GM12878 (cell line): ENCODE results near the gene TRIM9. TPM values are rescaled to one million over a fixed set of nuclear protein-coding genes. Genes with fewer than 3 reads are reported as not detected.

Experiments used
- ATAC-seq: fragments of 200-7000 bp; cut with Tn5 transposase; 3 replicates; pipeline ENCODE4 v1.9.1; 2020; ENCODE audit warnings: mild to moderate bottlenecking, moderate library complexity
- BruUV-seq: library from RNA; stranded (reverse); fragments of 400-500 nt; replicated peaks from 2 replicates; lab custom pipeline; 2021; lab: Mats Ljungman, UMichigan
- CTCF ChIA-PET: fragments of 300-600 bp; sonication (Branson Sonifier 250); formaldehyde crosslinking; extraction: SDS; loops from one replicate; lab custom pipeline; 2021; ENCODE audit warnings: inconsistent platforms; lab: Yijun Ruan, JAX
- POLR2A ChIA-PET: fragments of 350-600 bp; formaldehyde crosslinking; extraction: SDS; loops from one replicate; lab custom pipeline; 2021; ENCODE audit warnings: inconsistent platforms; lab: Charles Lee
- RAD21 ChIA-PET: fragments of 300-600 bp; sonication (Branson Sonifier 250); formaldehyde crosslinking; loops from one replicate; lab custom pipeline; 2023; ENCODE audit warnings: antibody characterized with exemption; ENCODE audit not compliant: unreplicated experiment; lab: Charles Lee
- SMC1A ChIA-PET: fragments of 300-600 bp; sonication (Branson Sonifier 250); formaldehyde crosslinking; loops from one replicate; lab custom pipeline; 2023; ENCODE audit not compliant: unreplicated experiment, uncharacterized antibody; lab: Charles Lee
- DNase-seq: peaks from one replicate; pipeline ENCODE4 v3.0.0-alpha.2; 2011; ENCODE audit warnings: low read depth, low spot score
- FAIRE-seq: peaks from 3 replicates; lab custom pipeline; 2011; peaks lifted over from hg19 to GRCh38; lab: Jason Lieb, UNC
- H2AFZ ChIP-seq: 2 replicates; pipeline ENCODE4 v1.6.0; 2011; ENCODE audit warnings: low read depth, low read length, control low read depth; ENCODE audit not compliant: control insufficient read depth
- H3K27ac ChIP-seq: 2 replicates; pipeline ENCODE4 v1.5.1; 2011; ENCODE audit warnings: control low read depth; ENCODE audit not compliant: control insufficient read depth, insufficient read depth
- H3K27me3 ChIP-seq, 2 experiments: replicated peaks in 1 of 2; 2 replicates each; pipeline versions ENCODE4 v1.6.0 to v1.6.1; 2011; ENCODE audit warnings: low read length in 1 of 2; ENCODE audit not compliant: control insufficient read depth in 2 of 2, insufficient read depth in 2 of 2
- H3K36me3 ChIP-seq, 2 experiments: 2 replicates each; pipeline ENCODE4 v1.5.1; 2011; ENCODE audit warnings: low read length in 1 of 2; ENCODE audit not compliant: control insufficient read depth in 2 of 2, insufficient read depth in 2 of 2
- H3K4me1 ChIP-seq: 2 replicates; pipeline ENCODE4 v1.6.1; 2011; ENCODE audit warnings: mild to moderate bottlenecking, low read length, moderate library complexity, mixed read lengths; ENCODE audit not compliant: control insufficient read depth, insufficient read depth
- H3K4me2 ChIP-seq: 2 replicates; pipeline ENCODE4 v1.6.0; 2011; ENCODE audit warnings: control low read depth; ENCODE audit not compliant: control insufficient read depth, insufficient read depth
- H3K4me3 ChIP-seq: fragments of 200-600 bp; sonication (generic); 2 replicates; pipeline ENCODE4 v1.5.1; 2016
- H3K79me2 ChIP-seq: 2 replicates; pipeline ENCODE4 v1.6.0; 2011; ENCODE audit warnings: low read length; ENCODE audit not compliant: control insufficient read depth, insufficient read depth
- H3K9ac ChIP-seq: 2 replicates; pipeline ENCODE4 v1.8.0; 2011; ENCODE audit warnings: low read length, control low read depth, mixed read lengths; ENCODE audit not compliant: control insufficient read depth, insufficient read depth
- H3K9me3 ChIP-seq: replicated peaks from 3 replicates; pipeline ENCODE4 v1.5.1; 2011; ENCODE audit warnings: mild to moderate bottlenecking, low read length; ENCODE audit not compliant: control insufficient read depth, insufficient read depth
- H4K20me1 ChIP-seq: 2 replicates; pipeline ENCODE4 v1.6.0; 2011; ENCODE audit not compliant: control insufficient read depth, insufficient read depth
- BACH1 ChIP-seq: fragments of 450-650 bp; IDR thresholded peaks from 2 replicates; pipeline ENCODE4 v1.6.1; 2017; ENCODE audit warnings: mild to moderate bottlenecking, borderline replicate concordance
- CBFB ChIP-seq: IDR thresholded peaks from 2 replicates; pipeline ENCODE4 v1.6.1; 2016; ENCODE audit warnings: antibody characterized with exemption, low read depth
- CEBPZ ChIP-seq: fragments of 150-350 bp; IDR thresholded peaks from 2 replicates; pipeline ENCODE4 v1.6.1; 2016; ENCODE audit warnings: low read depth, low read length
- CHD4 ChIP-seq: fragments of 200-600 bp; sonication (generic); IDR thresholded peaks from 2 replicates; pipeline ENCODE4 v1.6.1; 2016; ENCODE audit warnings: mild to moderate bottlenecking
- DPF2 ChIP-seq: fragments of 450-650 bp; IDR thresholded peaks from 2 replicates; pipeline ENCODE4 v1.6.1; 2017; ENCODE audit warnings: mild to moderate bottlenecking
- EED ChIP-seq: sonication (generic); IDR thresholded peaks from 2 replicates; pipeline ENCODE4 v1.6.1; 2016; ENCODE audit warnings: antibody characterized with exemption, low read depth
- EP300 ChIP-seq, 2 experiments: fragments of 150-350 bp in 1 of 2; IDR thresholded peaks; 2 replicates each; pipeline ENCODE4 v1.6.1; 2011 to 2012; ENCODE audit warnings: low read depth in 2 of 2, low read length in 2 of 2, borderline replicate concordance in 1 of 2, improper control_type of control experiment in 1 of 2, inconsistent platforms in 1 of 2; ENCODE audit not compliant: control insufficient read depth in 1 of 2
- HDAC6 ChIP-seq: fragments of 200-600 bp; sonication (generic); IDR thresholded peaks from one replicate; pipeline ENCODE4 v1.8.0; 2017; ENCODE audit warnings: antibody characterized with exemption; ENCODE audit not compliant: unreplicated experiment
- MAX ChIP-seq: IDR thresholded peaks from 2 replicates; pipeline ENCODE4 v1.6.1; 2012; ENCODE audit warnings: low read depth, low read length, improper control_type of control experiment
- POLR2AphosphoS5 ChIP-seq: IDR thresholded peaks from 2 replicates; pipeline ENCODE4 v1.6.1; 2011; ENCODE audit warnings: mild to moderate bottlenecking, low read length, inconsistent platforms
- RUNX3 ChIP-seq: IDR thresholded peaks from 2 replicates; pipeline ENCODE4 v1.6.1; 2012; ENCODE audit warnings: low read length, inconsistent platforms
- SP1 ChIP-seq: IDR thresholded peaks from one replicate; pipeline ENCODE4 v1.6.1; 2011; ENCODE audit warnings: low read depth, low read length
- SRF ChIP-seq, 2 experiments: IDR thresholded peaks; 2 replicates each; pipeline ENCODE4 v1.6.1; 2011; ENCODE audit warnings: low read depth in 2 of 2, low read length in 2 of 2, mild to moderate bottlenecking in 1 of 2, moderate library complexity in 1 of 2
- ZNF207 ChIP-seq: fragments of 450-650 bp; IDR thresholded peaks from 2 replicates; pipeline ENCODE4 v1.6.1; 2014; ENCODE audit warnings: antibody characterized with exemption, mild to moderate bottlenecking, borderline replicate concordance
- WGBS: methylation state at CpG from one replicate; pipeline ENCODE4 v1.1.6; 2016; ENCODE audit warnings: low lambda C conversion rate; ENCODE audit not compliant: insufficient replicate concordance, insufficient coverage; ENCODE audit errors: missing lambda C conversion rate; 5-methylcytosine and 5-hydroxymethylcytosine counted together
- in situ Hi-C: fragments of 300-500 bp; cut with MboI; formaldehyde crosslinking; loops from 9 replicates; pipeline ENCODE4 v1.14.3; 2018; ENCODE audit warnings: mixed read lengths
- intact Hi-C: fragments of 100-400 bp; cut with micrococcal nuclease; formaldehyde crosslinking; loops from one replicate; pipeline ENCODE4 v1.14.2; 2022; ENCODE audit not compliant: unreplicated experiment
- polyA plus RNA-seq, 11 experiments: library from polyadenylated mRNA; depleted of rRNA in 4 of 11; unstranded in 6 of 11; stranded (reverse) in 5 of 11; fragments of >200 nt; fragmentation: Nextera tagmentation in 4 of 11; fragmentation: Illumina TruSeq in 1 of 11; extraction: Ambion mirVana in 4 of 11; extraction: Trizol in 1 of 11; gene quantifications; 1 replicate in 1 of 11; 2 replicates in 10 of 11; pipeline versions ENCODE4 v1.2.1 to v1.2.3, GENCODE V29; 2011 to 2016; ENCODE audit warnings: inconsistent platforms in 2 of 11, missing spikeins in 2 of 11, low read depth in 1 of 11
- total RNA-seq, 4 experiments: library from RNA; depleted of rRNA in 3 of 4; stranded (reverse); fragments of >200 nt in 3 of 4; fragmentation: Illumina TruSeq in 1 of 4; extraction: Trizol in 1 of 4; gene quantifications; 2 replicates each; pipeline versions ENCODE4 v1.2.1 to v1.2.3, GENCODE V29; 2013 to 2021

TRIM9 gene
- total and polyA plus RNA-seq, 10 of the 15 experiments (the other 5 are each of a cell fraction or from before 2014, with no cell fraction given): 0.04 to 0.18 (median 0.11) TPM; not detected in 2

- ChIA-PET POLR2A (no interaction called here), RAD21 (no interaction called here), CTCF (no interaction called here), SMC1A (no interaction called here)
- no peaks in the 10 kb centered on the region for H3K4me1 ChIP-seq
- H3K4me3 ChIP-seq: no peak overlapping the region
- FAIRE-seq (no peak), ATAC-seq (no peak), DNase-seq (no peak)
- H3K79me2 ChIP-seq: no peaks in the 10 kb centered on the region
- H3K9me3 ChIP-seq: no peaks in the 10 kb centered on the region
- H3K36me3 ChIP-seq: no peaks in the 10 kb centered on the region
- BruUV-seq: no TSS peak
- no peak overlapping the region for H3K27ac ChIP-seq
- no peaks in the 10 kb centered on the region for H4K20me1 ChIP-seq
- no peak overlapping the region for H3K9ac ChIP-seq
- whole genome bisulfite sequencing: 38% methylated on average over 3 of the region's 3 CpGs
- intact Hi-C loops (no loop called here), in situ Hi-C loops (no loop called here)
- H3K27me3 ChIP-seq: no peaks in the 10 kb centered on the region
- TF ChIP-seq EED: no peak
- TF ChIP-seq EP300 (IDR thresholded peaks at IDR 0.05; ENCODE audit: borderline replicate concordance in 1 of 2, control insufficient read depth in 1 of 2, low read depth in 2 of 2, low read length in 2 of 2): no peak
- no peak for TF ChIP-seq CHD4
- TF ChIP-seq RUNX3: no peak
- no peak for TF ChIP-seq CBFB
- no peak overlapping the region for H2AFZ ChIP-seq
- H3K4me2 ChIP-seq: no peak overlapping the region
These were observed 13.2 kb downstream of the TRIM9 start for GRCh38 chr14:51081712-51082111.

GRCh38 chr14:51081209-51081608, 13.7 kb downstream of the TRIM9 start:
- ATAC-seq (no peak), FAIRE-seq (no peak), DNase-seq (no peak)
- BruUV-seq: no TSS peak
- Histone ChIP-seq H2AFZ (no peak overlapping the region), H3K9ac (no peak overlapping the region), H3K9me3 (no peaks in the 10 kb centered on the region), H3K4me2 (no peak overlapping the region), H3K79me2 (no peaks in the 10 kb centered on the region), H3K4me3 (no peak overlapping the region), H3K4me1 (no peaks in the 10 kb centered on the region), H4K20me1 (no peaks in the 10 kb centered on the region), H3K27ac (no peak overlapping the region), H3K36me3 (no peaks in the 10 kb centered on the region), H3K27me3 (no peaks in the 10 kb centered on the region)
- intact Hi-C loops (no loop called here), in situ Hi-C loops (no loop called here)
- ChIA-PET SMC1A (no interaction called here), RAD21 (no interaction called here), POLR2A (no interaction called here), CTCF (no interaction called here)
- 39% methylated on average over 4 of the region's 4 CpGs for WGBS
- TF ChIP-seq SP1 (no peak), POLR2AphosphoS5 (no peak), CEBPZ (no peak), MAX (no peak), ZNF207 (no peak), DPF2 (no peak), SRF (IDR thresholded peaks at IDR 0.05; ENCODE audit: low read depth in 2 of 2, low read length in 2 of 2) (no peak), HDAC6 (no peak), BACH1 (no peak)
